Kidney glomerular epithelial cell (primary cell): Measurements from ENCODE around the gene ZBTB34.

Source experiments
- DNase-seq: peaks from one replicate; lab custom pipeline; 2025; lab: John Stamatoyannopoulos, UW

Gene ZBTB34

DNA sequence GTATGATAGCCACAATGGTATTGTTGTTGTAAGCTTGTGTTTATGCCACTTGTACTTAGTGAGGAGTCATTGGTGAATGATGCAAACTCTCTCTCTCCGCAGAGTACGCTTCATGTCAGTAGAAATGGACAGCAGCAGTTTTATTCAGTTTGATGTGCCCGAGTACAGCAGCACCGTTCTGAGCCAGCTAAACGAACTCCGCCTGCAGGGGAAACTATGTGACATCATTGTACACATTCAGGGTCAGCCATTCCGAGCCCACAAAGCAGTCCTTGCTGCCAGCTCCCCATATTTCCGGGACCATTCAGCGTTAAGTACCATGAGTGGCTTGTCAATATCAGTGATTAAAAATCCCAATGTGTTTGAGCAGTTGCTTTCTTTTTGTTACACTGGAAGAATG is 18.8 kb downstream of the ZBTB34 start:
- DNase-seq, result no peak

DNA sequence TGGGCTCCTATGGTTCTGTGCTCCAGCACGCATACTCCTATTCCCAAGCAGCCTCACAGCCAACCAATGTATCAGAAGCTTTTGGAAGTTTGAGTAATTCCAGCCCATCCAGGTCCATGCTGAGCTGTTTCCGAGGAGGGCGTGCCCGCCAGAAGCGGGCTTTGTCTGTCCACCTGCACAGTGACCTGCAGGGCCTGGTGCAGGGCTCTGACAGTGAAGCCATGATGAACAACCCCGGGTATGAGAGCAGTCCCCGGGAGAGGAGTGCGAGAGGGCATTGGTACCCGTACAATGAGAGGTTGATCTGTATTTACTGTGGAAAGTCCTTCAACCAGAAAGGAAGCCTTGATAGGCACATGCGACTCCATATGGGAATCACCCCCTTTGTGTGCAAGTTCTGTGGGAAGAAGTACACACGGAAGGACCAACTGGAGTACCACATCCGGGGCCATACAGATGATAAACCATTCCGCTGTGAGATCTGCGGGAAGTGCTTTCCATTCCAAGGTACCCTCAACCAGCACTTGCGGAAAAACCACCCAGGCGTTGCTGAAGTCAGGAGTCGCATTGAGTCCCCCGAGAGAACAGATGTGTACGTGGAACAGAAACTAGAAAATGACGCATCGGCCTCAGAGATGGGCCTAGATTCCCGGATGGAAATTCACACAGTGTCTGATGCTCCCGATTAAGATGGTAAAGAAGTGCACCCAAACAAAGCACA is 19.9 kb downstream of the ZBTB34 start:
- no peak for DNase-seq

DNA sequence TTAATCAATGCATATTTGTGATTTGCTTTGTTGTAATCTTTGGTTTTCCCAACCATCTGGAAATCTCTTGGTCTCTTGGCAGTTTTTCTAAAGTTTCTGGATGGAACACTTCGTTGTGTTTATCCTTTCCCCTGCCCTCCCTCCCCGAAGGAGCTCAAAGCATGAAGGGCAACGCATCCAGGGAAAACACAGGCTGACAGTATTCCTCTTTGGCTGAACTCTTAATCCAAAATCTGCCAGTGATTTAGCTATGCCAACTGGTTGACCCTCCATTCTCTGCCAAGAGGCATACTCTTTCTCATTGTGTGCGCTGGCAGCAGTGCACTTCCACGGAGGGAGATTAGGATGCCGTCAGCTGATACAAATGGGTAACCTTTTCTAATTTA is 20.5 kb downstream of the ZBTB34 start:
- no peak for DNase-seq

DNA sequence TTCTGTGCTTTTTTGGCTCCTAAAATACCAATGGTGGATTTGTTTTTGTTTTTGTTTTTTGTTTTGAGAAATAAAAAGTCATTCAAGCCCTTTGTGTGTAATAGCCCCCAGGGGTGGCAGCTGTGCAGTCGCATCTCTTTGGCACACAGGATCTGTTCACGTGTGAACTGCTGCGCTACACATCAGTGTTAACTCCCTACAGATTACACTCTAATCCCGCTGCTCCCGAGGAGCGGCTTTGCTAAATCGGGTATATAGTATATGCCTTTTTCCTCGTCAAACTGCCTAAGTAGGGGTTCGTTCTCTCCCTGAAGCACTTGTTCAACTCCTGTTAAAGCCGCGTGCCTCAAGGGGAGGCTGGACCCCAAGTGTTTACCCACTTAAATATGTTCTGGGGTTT is 22.3 kb downstream of the ZBTB34 start:
- DNase-seq, result no peak

DNA sequence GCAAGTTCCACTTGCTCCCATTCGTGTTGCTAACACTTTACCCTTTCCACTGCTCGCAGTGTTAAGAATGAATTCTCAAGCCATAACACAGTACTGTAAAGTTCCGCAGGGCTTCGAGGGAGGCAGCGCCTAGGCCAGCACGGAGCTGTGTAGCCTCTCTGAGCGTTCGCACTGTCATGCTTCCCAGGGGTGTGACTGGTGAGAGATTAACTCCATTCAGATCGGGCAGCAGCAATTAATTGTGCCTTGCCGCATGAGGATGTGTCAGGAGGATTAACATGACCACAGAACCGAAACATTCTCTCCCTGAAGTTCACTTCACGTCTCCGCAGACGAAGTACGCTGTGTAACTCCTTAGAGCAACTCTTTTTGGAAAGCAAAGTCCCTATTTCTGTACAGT is 23.2 kb downstream of the ZBTB34 start:
- DNase-seq, result no peak

DNA sequence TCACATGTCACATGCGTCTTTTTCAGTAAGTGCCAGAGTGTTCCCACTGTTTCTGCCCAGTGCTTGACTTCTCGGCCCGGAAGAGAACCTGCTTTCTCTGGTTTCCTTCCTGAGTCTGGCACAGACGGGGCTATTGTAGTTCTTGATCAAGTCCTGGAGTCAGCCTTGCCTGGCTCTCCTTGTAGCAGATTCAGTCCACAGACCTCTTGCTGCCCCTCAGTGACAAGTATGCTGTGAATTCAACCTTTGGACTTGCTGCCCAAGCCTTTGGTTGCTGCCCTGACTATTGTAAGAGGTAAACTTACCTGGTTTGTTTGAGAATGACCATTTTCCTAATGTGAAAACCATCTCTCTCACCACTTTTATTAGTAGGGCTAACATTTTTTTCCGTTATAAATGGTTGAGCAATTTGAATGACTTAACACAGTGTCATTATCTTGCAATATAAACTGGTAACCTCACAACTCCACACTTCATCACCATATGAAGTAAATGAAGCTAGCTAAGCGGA is 24.7 kb downstream of the ZBTB34 start:
- DNase-seq, result no peak

DNA sequence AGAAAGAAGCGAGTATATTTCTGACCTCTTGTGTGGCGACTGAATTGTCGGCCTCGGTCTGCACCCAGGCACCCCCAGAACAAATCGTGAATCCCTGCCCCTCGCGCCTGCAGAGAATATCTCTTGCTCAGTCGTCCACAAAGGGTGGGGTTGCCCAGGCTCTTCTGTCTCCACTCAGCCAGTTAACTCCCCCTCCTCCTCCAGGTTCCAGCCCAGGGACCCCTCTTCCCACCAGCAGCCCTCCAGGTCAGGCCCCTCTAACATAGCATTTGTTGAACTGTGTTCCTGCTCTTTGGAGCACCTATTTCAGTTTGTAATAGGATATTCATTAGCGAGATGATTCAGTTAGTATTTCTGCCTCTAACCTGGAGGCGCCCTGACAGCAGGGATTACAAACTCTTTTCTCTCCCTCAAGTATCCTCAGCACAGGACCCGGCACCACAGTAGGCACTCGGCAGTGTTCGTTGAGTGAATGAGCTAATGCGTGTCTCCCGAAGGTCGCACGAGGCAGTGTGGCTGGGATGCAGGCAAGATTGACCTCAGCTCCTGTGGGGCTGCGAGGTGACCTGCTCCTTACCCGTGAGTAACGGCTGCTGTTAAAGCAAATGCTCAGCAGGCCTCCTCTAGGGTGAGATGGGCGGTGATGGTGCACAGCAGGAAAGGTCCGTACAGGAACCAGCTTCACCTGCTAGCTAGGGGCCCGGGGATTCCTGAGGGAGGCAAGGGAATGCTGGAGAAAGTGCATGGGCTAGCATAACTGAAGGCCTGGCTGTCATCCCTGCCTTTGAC is 25.8 kb downstream of the ZBTB34 start:
- no peak for DNase-seq

DNA sequence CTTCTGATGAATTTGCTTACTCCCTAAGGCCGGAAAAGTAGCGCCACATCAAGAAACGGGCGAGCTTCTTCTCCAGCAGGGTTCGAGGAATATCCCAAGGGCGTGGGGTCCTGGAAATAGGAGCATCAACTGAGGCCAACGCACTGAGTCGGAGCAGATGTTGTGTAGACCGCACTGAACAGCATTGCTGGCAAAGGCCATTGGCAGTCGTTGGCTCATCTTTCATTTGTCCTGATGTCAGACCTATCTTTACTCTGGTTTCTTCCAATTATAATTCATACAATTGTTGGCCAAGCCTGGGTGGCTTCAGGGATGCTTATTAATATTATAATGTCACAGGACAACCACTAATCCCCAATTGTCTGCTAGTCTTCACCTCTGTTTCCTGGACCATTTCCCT is 26.5 kb downstream of the ZBTB34 start:
- no peak for DNase-seq

DNA sequence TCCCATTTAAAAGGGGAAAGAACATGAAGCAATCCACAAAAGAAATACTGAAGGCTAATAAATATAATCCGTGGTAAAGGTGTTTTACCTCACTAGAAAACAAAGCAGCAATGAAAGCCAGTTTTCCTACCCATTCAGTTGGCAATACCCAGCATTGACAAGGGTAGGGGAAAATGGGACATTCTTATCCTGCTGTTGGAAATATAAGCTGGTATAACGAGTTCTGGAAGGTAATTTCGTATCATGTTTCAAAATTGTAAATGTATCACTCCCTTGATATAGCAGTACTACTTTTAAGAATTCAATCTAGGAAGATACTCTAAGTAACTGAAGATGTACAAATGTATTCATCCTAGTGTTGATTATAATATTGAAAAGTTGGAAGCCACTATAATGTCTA is 31.2 kb downstream of the ZBTB34 start:
- DNase-seq, result no peak

DNA sequence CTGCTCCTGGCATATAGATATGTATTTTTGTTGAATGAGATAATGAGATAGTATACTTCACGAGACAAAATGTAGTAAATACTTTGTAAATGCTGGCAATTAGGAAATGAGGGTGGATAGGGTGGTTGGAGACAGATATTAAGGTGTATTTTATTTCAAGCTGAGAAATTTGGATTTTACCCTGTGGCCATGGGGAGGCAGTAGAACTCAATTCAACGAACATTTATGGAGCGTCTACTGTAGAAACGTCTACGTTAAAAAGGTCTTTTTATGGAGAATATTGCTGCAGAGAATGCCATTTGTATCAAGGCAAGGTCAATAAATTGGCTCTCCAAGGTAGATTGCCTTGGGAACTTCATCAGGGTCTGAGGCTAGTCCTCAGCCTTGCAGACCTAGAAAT is 32.6 kb downstream of the ZBTB34 start:
- DNase-seq, result no peak

DNA sequence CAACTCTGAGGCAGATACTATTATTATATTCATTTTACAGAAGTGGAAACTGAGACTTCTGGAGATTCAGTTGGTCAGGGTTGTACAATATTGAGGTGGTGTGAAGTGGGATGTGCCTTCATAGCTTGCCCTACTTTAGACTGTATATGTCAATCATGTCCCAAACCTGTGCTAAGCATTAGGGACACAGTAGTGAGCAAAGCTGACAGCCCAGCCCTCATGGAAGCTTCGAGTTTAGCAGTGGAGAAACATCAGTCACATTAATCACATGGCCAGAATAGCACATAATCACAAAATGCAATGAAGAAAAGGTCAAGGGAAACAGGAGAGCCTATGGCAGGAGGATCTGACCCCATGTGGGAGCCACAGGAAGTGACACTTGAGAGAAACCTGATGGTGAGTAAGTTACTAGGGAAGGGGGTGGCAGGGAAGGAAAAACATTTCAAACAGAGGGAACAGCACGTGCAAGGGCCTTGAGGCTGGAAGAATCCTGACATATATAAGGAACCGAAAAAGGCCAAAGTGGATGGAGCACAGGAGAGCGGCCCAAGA is 33.7 kb downstream of the ZBTB34 start:
- no peak for DNase-seq

DNA sequence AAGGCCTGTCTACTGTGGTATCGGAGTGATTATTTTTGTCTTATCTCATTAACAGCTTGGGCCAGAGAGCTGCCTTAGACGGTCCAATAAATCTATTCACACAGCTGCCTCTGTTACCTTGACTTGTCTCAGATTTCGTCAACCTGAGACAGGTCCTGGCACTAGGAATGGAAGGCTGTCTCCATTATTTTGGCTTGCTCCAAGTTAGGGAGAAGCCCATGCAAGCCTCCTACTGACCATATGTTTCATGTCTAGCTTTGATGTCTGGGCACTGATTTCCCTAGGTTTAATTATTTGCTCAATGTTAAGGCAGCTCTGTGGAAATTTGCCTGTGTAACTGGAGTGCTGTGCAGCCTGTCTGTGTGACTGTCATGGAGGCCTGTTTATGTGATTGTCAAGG is 41.8 kb downstream of the ZBTB34 start:
- no peak for DNase-seq

DNA sequence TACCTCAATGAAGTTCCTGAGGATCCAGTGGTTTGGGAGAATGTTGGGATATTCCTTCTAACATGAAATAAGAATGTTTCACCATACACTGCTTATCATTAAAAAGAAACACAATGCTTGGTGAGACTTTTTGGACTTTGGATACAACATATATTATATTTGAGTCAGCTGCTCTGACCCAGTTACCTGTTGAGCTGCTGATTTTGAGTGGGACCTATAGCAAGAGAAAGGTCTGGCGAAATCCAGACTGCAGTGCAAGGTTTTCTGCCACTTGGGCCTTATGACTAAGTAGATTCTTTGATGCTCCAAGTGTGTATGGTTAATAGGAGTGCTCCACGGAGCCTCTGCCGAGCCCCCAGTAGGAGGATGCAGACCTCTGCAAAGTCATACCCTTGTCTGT is 44.1 kb downstream of the ZBTB34 start:
- DNase-seq, result no peak

DNA sequence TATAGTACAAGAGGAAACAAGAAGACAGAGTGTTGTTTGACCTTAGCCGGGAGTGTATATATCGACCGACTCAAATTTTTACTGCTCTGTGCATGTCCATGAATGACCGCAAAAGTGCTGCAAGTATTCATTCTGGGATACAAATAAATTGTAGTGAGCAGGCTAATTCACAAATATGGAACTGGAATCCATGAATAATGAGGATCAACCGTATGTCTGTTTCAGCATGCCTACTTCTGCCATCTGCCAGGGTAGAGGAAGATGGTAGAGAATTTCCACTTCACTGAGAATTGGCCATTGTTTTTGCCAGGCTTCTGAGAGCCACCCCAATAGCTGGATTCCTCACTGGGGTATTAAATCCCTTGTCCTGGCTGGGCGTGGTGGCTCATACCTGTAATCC is 45.7 kb downstream of the ZBTB34 start:
- no peak for DNase-seq

DNA sequence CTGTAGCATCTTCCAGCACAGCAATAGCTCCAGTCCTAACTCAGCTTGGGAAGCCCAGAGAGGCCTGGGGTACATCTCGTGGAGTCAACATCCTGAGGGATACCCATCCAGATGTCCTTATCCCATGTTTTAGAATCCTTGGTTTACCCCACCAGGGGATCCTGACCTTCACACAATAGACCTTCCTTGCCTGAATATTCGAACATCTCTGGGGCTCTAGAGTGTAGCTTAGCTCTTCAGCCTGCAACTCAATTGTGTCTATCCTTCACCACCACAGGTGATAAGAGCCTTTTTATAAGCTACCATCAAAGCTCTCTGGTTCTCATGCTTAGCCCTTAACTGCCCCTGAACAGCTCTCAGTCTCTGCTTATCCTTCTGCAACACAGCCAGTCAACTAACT is 46.6 kb downstream of the ZBTB34 start:
- no peak for DNase-seq

DNA sequence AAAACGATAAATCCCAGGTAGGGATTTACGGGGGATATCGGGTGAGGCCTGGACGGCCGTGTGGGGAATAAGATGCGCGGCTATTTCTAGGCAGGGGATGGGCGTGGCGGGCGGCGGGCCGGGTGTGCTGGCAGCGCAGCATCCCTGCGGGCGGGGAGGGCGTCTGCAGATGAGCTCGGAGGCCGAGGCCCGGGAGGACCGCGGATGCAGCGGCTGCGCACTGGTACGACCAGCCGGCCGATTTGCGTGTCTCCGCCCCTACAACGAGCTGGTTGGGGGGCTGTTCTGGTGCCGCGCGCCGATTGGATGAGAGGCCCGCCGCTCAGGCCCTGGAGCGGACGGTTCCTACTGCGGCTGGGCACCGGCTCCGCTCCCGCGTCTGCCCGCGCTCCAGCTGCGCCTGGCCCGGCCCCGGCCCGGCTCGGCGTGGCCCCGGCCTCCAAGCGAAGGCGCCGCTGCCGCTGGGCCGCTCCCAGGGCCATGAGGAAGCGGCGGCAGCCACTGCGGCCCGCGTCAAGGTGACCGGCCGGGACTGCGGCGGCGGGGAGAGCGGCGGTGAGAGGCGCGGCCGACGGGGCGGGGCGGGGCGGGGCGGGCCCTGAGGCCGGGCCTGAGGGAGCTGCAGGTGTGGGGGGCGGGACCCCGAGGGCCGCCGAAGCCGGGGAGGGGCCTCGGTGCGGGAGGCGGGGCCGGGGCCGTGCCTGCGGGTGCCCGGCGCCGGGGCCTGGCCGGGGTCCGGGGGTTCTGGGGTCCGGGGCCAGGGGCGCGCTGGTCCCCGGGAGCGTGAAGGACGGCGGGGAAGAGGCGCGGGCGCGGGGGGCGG is 54.2 kb downstream of the ZBTB34 start, which contains the start of gene RALGPS1:
RALGPS1 (plus strand) TSS at position 325 of the 823 bp plus-strand sequence. CDS start 47,508 bp downstream, outside the sequence.
- peak; percentile 93 for DNase-seq

DNA sequence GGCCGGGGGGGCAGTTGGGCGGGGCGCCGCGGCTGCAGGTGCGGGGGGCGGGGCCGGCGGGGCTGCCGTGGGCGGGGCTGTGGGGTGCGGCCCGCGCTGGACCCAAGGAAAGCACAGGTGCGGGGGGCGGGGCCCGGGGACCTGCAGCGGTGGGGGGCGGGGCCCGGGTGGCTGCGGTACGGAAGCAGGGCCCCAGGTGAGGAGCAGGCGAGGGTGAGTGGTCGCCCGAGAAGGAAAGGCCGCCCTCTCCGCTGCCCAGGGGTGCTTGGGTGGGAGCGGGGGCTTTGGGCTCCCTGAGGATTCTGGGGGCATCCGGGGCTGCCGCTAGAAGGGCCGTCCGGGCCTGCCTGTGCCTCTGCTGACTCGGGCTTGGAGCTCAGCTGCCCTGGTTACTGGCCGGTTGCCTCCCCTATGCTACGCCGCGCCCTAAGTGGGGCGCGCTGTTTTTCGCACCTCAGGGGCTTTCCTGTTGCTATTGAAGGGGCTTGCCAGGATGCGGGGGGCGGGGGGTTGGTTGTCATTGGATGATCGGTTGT is 54.9 kb downstream of the ZBTB34 start:
- DNase-seq, result no peak

DNA sequence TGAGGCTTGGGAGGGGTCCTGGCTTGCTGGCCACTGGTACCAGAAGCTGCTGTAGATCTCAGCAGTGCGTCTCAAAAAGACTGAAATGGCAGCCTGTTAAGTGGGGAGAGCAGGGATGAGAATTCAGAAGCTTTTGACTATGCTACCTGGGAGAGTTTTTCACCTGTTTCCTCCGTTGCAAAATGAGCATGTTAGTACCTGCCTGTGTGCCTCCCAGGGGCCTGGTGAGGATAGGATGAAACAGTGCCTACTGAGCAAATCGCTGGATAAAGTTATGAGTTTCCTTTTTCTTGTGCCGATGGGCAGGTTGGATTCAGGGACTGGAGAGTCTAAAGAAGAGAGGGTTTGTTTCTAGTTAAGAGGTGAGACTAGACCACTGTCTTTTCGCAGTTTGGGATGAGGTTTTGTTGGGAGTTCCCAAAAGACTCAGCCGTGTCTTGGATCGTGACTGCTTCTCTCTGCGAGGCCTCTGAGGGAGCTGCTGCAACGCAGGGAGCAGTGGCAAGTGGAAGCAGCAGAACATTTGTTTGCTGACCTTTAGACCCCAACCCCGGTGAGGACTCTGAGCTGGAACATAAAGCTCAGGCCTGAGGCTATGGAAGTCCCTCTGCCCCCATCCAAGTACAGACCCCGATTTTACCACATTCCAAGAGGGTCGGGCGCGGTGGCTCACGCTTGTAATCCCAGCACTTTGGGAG is 55.6 kb downstream of the ZBTB34 start:
- DNase-seq, result no peak

DNA sequence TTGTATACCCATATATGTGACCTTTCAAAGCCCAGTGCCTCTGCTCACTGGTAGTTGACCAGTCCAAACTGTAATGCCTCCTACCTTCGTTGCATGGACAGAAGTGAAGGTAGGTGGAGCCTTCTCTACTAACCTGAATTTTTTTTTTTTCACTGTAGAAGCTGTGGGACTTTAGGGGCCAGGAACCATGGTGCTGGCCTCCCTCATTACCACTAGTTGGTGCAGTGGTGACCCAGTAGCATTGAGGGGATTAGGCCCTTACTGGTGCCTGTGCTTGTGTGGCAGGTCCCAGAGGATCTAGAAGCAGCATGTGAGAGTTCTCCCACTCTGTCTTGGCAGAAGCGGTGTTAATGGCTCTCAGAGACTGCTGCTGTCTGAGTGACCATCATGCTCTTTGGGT is 56.5 kb downstream of the ZBTB34 start:
- no peak for DNase-seq

DNA sequence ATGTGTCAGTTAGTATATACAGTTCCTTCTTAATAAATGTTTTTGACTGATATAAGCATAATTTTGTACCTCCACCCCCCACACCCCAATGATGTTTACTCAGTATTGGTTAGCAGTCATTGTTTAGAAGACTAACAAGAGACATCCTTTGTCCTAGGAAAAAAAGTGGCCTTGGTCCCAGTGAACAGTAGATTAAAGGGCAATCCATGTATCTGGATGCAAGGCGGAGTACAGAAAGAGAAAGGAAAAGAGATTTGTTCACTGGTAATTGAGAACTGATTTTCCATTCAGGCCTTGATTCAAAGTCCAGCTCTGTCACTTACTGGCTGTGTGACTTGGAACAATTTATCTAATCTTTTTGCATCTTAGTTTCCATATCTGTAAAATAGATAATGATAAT is 58.8 kb downstream of the ZBTB34 start:
- no peak for DNase-seq

DNA sequence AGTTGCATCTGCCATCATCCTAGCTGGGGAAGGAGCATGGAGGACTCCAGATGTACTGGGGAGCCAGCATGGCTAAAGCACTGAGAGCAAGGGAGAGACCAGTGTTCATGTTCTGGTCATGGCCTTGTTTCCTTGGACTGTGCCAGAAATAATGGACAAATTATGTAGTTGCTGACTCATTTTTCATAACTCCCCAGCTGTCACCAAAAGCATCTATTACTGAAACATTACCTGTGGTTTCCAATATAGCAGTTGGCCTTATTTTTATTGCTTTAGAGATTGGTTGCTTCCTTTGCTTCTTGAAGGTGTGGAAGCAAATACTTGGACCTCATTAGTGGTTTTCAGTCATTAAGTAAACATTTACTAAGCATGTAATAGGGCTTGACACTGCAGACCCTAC is 65.4 kb downstream of the ZBTB34 start:
- no peak for DNase-seq
